NT2/D1 (cell line): ENCODE data around the gene PNPO.

Experiments
- DNase-seq: peaks from one replicate; pipeline ENCODE4 v3.0.0-alpha.2; 2011; ENCODE audit warnings: low read depth, low spot score
- H3K27me3 ChIP-seq: 2 replicates; pipeline ENCODE4 v1.6.0; 2011; ENCODE audit warnings: mild to moderate bottlenecking; ENCODE audit not compliant: insufficient read length, insufficient read depth
- H3K36me3 ChIP-seq: 2 replicates; pipeline ENCODE4 v1.6.1; 2011; ENCODE audit warnings: mild to moderate bottlenecking, low read length, mixed read lengths; ENCODE audit not compliant: insufficient read depth, insufficient read length
- H3K4me1 ChIP-seq: 2 replicates; pipeline ENCODE4 v1.5.1; 2011; ENCODE audit not compliant: insufficient read depth, insufficient read length
- H3K4me3 ChIP-seq: 2 replicates; pipeline ENCODE4 v1.5.1; 2011; ENCODE audit warnings: low read depth; ENCODE audit not compliant: insufficient read length
- H3K9ac ChIP-seq: 2 replicates; pipeline ENCODE4 v1.6.0; 2011; ENCODE audit warnings: low read depth; ENCODE audit not compliant: insufficient read length
- H3K9me3 ChIP-seq: 2 replicates; pipeline ENCODE4 v1.5.1; 2011; ENCODE audit warnings: mild to moderate bottlenecking, low read length; ENCODE audit not compliant: insufficient read depth
- SUZ12 ChIP-seq: IDR thresholded peaks from 2 replicates; pipeline ENCODE4 v1.6.1; 2011; ENCODE audit not compliant: insufficient read length, insufficient read depth; ENCODE audit errors: extremely low read depth
- YY1 ChIP-seq: IDR thresholded peaks from 2 replicates; pipeline ENCODE4 v1.6.1; 2011; ENCODE audit not compliant: insufficient read length, insufficient read depth
- ZNF274 ChIP-seq: IDR thresholded peaks from 2 replicates; pipeline ENCODE4 v1.6.1; 2011; ENCODE audit warnings: mild to moderate bottlenecking, low read depth, low read length

The PNPO gene

GRCh38 chr17:47964856-47965255 is 23.5 kb downstream of the PNPO start:
- Histone ChIP-seq H3K9ac (no peak overlapping the region), H3K36me3 (no peaks in the 10 kb centered on the region), H3K27me3 (no peaks in the 10 kb centered on the region), H3K4me1 (no peaks in the 10 kb centered on the region), H3K4me3 (no peak overlapping the region), H3K9me3 (no peaks in the 10 kb centered on the region)
- no peak for DNase-seq
- no peak for TF ChIP-seq ZNF274
- no peak for TF ChIP-seq SUZ12
- TF ChIP-seq YY1 = no peak

- no peaks in the 10 kb centered on the region for H3K27me3 ChIP-seq
- no peak for TF ChIP-seq ZNF274
- TF ChIP-seq SUZ12 = no peak
- no peak for TF ChIP-seq YY1
- H3K36me3 ChIP-seq = no peaks in the 10 kb centered on the region
- no peaks in the 10 kb centered on the region for H3K9me3 ChIP-seq
- no peaks in the 10 kb centered on the region for H3K4me1 ChIP-seq
- DNase-seq = no peak
- H3K9ac ChIP-seq = no peak overlapping the region
- H3K4me3 ChIP-seq = no peak overlapping the region
Measured at GRCh38 chr17:47966079-47966519, 24.7 kb downstream of the PNPO start.

GRCh38 chr17:47967607-47968252 is 26.4 kb downstream of the PNPO start:
- DNase-seq = no peak

GRCh38 chr17:47968836-47969235 is 27.5 kb downstream of the PNPO start:
- Histone ChIP-seq H3K9me3 (peaks cover 4% of the 10 kb centered on the region; the same call in 1 of the 2 replicates), H3K9ac (no peak overlapping the region), H3K4me1 (no peaks in the 10 kb centered on the region), H3K27me3 (no peaks in the 10 kb centered on the region), H3K36me3 (peaks cover 5% of the 10 kb centered on the region), H3K4me3 (no peak overlapping the region)
- DNase-seq = no peak
- TF ChIP-seq YY1 (no peak), SUZ12 (no peak), ZNF274 (no peak)

More at GRCh38 chr17:47967607-47968252, 26.4 kb downstream of the PNPO start:
- H3K27me3 ChIP-seq = no peaks in the 10 kb centered on the region
- peaks cover 4% of the 10 kb centered on the region; the same call in 1 of the 2 replicates for H3K9me3 ChIP-seq
- TF ChIP-seq YY1 = no peak
- no peak for TF ChIP-seq ZNF274
- TF ChIP-seq SUZ12 = no peak
- no peaks in the 10 kb centered on the region for H3K36me3 ChIP-seq
- no peak overlapping the region for H3K9ac ChIP-seq
- no peak overlapping the region for H3K4me3 ChIP-seq
- H3K4me1 ChIP-seq = no peaks in the 10 kb centered on the region

- Histone ChIP-seq H3K9me3 (peaks cover 4% of the 10 kb centered on the region; the same call in 1 of the 2 replicates), H3K36me3 (peaks cover 17% of the 10 kb centered on the region), H3K4me3 (no peak overlapping the region), H3K27me3 (no peaks in the 10 kb centered on the region), H3K4me1 (no peaks in the 10 kb centered on the region), H3K9ac (peak overlapping the region; percentile 43)
- DNase-seq = no peak
- TF ChIP-seq YY1 (no peak), ZNF274 (no peak), SUZ12 (no peak)
Measured at GRCh38 chr17:47969930-47970724, 28.8 kb downstream of the PNPO start.

GRCh38 chr17:47970725-47971499 is 29.5 kb downstream of the PNPO start, which contains the start of gene CDK5RAP3:
Gene CDK5RAP3 (plus strand): TSS chr17:47971113. CDS start chr17:47971147, 34 bp downstream.
- Histone ChIP-seq H3K4me3 (peak within 1 kb of the TSS; percentile 86), H3K4me1 (no peaks in the 10 kb centered on the region), H3K27me3 (no peaks in the 10 kb centered on the region), H3K9ac (peak within 1 kb of the TSS; percentile 80), H3K36me3 (peaks cover 25% of the 10 kb centered on the region), H3K9me3 (peaks cover 4% of the 10 kb centered on the region; the same call in 1 of the 2 replicates)
- TF ChIP-seq YY1 (no peak), SUZ12 (no peak), ZNF274 (no peak)
- peak; percentile 97 for DNase-seq

GRCh38 chr17:47973541-47973940 is 32.2 kb downstream of the PNPO start:
- H3K27me3 ChIP-seq = no peaks in the 10 kb centered on the region
- H3K9me3 ChIP-seq = peaks cover 4% of the 10 kb centered on the region; the same call in 1 of the 2 replicates
- H3K4me1 ChIP-seq = no peaks in the 10 kb centered on the region
- H3K9ac ChIP-seq = no peak overlapping the region
- H3K36me3 ChIP-seq = peaks cover 41% of the 10 kb centered on the region
- no peak for TF ChIP-seq SUZ12
- no peak for TF ChIP-seq YY1
- no peak for TF ChIP-seq ZNF274
- no peak overlapping the region for H3K4me3 ChIP-seq
- no peak for DNase-seq
